Measurements from ENCODE around the gene NPY4R2. TPM values are rescaled to one million over a fixed set of nuclear protein-coding genes. Genes with fewer than 3 reads are reported as not detected.
"Not testable (repeated sequence)": the region's sequence is repeated elsewhere in the genome, so short reads cannot be mapped to it uniquely, and the experiment has no call there.

The NPY4R2 gene
- total and polyA plus RNA-seq, 12 donors = not detected

GRCh38 chr10:47897813-47898212 lies 20.6 kb upstream of the NPY4R2 start:
- H3K4me1 ChIP-seq; H3K27ac ChIP-seq; ATAC-seq; H3K36me3 ChIP-seq; H3K9me3 ChIP-seq; intact Hi-C loops (cut with DNase I); H3K27me3 ChIP-seq; H3K4me3 ChIP-seq; DNase-seq: not testable (repeated sequence)
- no CpG with 5 or more reads among the region's 2 CpGs for WGBS, 2 donors

GRCh38 chr10:47909333-47909732 lies 9.1 kb upstream of the NPY4R2 start:
- H3K27ac ChIP-seq; H3K4me3 ChIP-seq; H3K4me1 ChIP-seq; H3K27me3 ChIP-seq; intact Hi-C loops (cut with DNase I); DNase-seq; H3K9me3 ChIP-seq; ATAC-seq; H3K36me3 ChIP-seq: not testable (repeated sequence)
- 90 to 100% methylated on average over 1 of the region's 1 CpG for WGBS, 2 donors

GRCh38 chr10:47910486-47910885 lies 8.0 kb upstream of the NPY4R2 start:
- H3K27me3 ChIP-seq; intact Hi-C loops (cut with DNase I); H3K4me3 ChIP-seq; H3K27ac ChIP-seq; H3K4me1 ChIP-seq; DNase-seq; H3K36me3 ChIP-seq; ATAC-seq; H3K9me3 ChIP-seq: not testable (repeated sequence)
- WGBS, 2 donors = 80% methylated on average over 4 of the region's 4 CpGs; no CpG with 5 or more reads in 1 of the 2 donors

GRCh38 chr10:47914052-47914451 lies 4.4 kb upstream of the NPY4R2 start:
- ATAC-seq; H3K36me3 ChIP-seq; intact Hi-C loops (cut with DNase I); H3K4me3 ChIP-seq; H3K27me3 ChIP-seq; H3K27ac ChIP-seq; H3K9me3 ChIP-seq; H3K4me1 ChIP-seq; DNase-seq: not testable (repeated sequence)
- no CpG with 5 or more reads among the region's 2 CpGs for WGBS, 2 donors

- DNase-seq; intact Hi-C loops (cut with DNase I); H3K27me3 ChIP-seq; H3K9me3 ChIP-seq; H3K27ac ChIP-seq; H3K4me1 ChIP-seq; H3K4me3 ChIP-seq; H3K36me3 ChIP-seq: not testable (repeated sequence)
- peak in 4 of 9 donors; percentile 6 to 38 (median 21) for TF ChIP-seq CTCF (IDR thresholded peaks at IDR 0.05)
- ATAC-seq = peak in 4 of 8 donors; percentile 42 to 67 (median 54)
- WGBS, 2 donors = 40% methylated on average over 1 of the region's 4 CpGs; no CpG with 5 or more reads in 1 of the 2 donors
These were observed 2.5 kb upstream of the NPY4R2 start for GRCh38 chr10:47915849-47916548.

- not testable (repeated sequence) for H3K4me3 ChIP-seq
- 85 to 96% methylated on average over 1 of the region's 2 CpGs for WGBS, 2 donors
These were observed 2.1 kb downstream of the NPY4R2 start for GRCh38 chr10:47920610-47921009.

GRCh38 chr10:47922503-47922902 lies 4.0 kb downstream of the NPY4R2 start:
- peak in 2 of 8 donors; percentile 17 to 38 for ATAC-seq
- DNase-seq; H3K9me3 ChIP-seq; H3K36me3 ChIP-seq; H3K4me1 ChIP-seq; intact Hi-C loops (cut with DNase I); H3K27me3 ChIP-seq; H3K27ac ChIP-seq; H3K4me3 ChIP-seq: not testable (repeated sequence)
- WGBS, 2 donors = 90 to 96% methylated on average over 6 of the region's 10 CpGs

More at GRCh38 chr10:47920610-47921009, 2.1 kb downstream of the NPY4R2 start:
- H3K4me1 ChIP-seq; H3K27me3 ChIP-seq; intact Hi-C loops (cut with DNase I); ATAC-seq; H3K36me3 ChIP-seq; H3K9me3 ChIP-seq; DNase-seq; H3K27ac ChIP-seq: not testable (repeated sequence)

- H3K27me3 ChIP-seq; DNase-seq; H3K4me3 ChIP-seq; H3K27ac ChIP-seq; H3K4me1 ChIP-seq; ATAC-seq; intact Hi-C loops (cut with DNase I); H3K9me3 ChIP-seq; H3K36me3 ChIP-seq: not testable (repeated sequence)
- 75 to 90% methylated on average over 3 of the region's 5 CpGs for WGBS, 2 donors
These were observed 6.2 kb downstream of the NPY4R2 start for GRCh38 chr10:47924628-47925027.

GRCh38 chr10:47927147-47927916 lies 8.9 kb downstream of the NPY4R2 start:
- intact Hi-C loops (cut with DNase I) = not testable (repeated sequence)

GRCh38 chr10:47928225-47928624 lies 9.8 kb downstream of the NPY4R2 start:
- H3K36me3 ChIP-seq; H3K27me3 ChIP-seq; H3K4me3 ChIP-seq; intact Hi-C loops (cut with DNase I); DNase-seq; H3K9me3 ChIP-seq; H3K27ac ChIP-seq; H3K4me1 ChIP-seq: not testable (repeated sequence)
- peak in 1 of 8 donors; percentile 19 for ATAC-seq
- no CpG with 5 or more reads among the region's 2 CpGs for WGBS, 2 donors

More at GRCh38 chr10:47927147-47927916, 8.9 kb downstream of the NPY4R2 start:
- WGBS, 2 donors = no CpG with 5 or more reads among the region's 9 CpGs
- not testable (repeated sequence) for H3K9me3 ChIP-seq, H3K27ac ChIP-seq, ATAC-seq, H3K4me1 ChIP-seq, H3K36me3 ChIP-seq, H3K27me3 ChIP-seq, DNase-seq, H3K4me3 ChIP-seq
